SK-N-SH treated with all-trans-retinoic acid at 6 μM for 48 hours (cell line): Measurements from ENCODE around the gene RPRD1B.

ENCODE experiments used
- ATAC-seq: fragments of 200-7000 bp; cut with Tn5 transposase; 3 replicates; pipeline ENCODE4 v1.9.1; 2020; ENCODE audit warnings: mild to moderate bottlenecking, moderate library complexity
- BACH2 ChIP-seq: fragments of 250-450 bp; sonication (Bioruptor Pico); IDR thresholded peaks from 2 replicates; pipeline ENCODE4 v1.9.0; 2021; ENCODE audit warnings: mild to moderate bottlenecking, borderline replicate concordance
- CREB5 ChIP-seq: fragments of 250-450 bp; sonication (Bioruptor Pico); IDR thresholded peaks from 2 replicates; pipeline ENCODE4 v1.5.1; 2020; ENCODE audit warnings: low read depth, mild to moderate bottlenecking, moderate library complexity
- CSRNP3 ChIP-seq: fragments of 250-450 bp; sonication (Bioruptor Pico); IDR thresholded peaks from 2 replicates; pipeline ENCODE4 v1.5.1; 2021; ENCODE audit warnings: mild to moderate bottlenecking, moderate library complexity
- ESRRG ChIP-seq: fragments of 250-450 bp; sonication (Bioruptor Pico); IDR thresholded peaks from 2 replicates; pipeline ENCODE4 v1.6.1; 2021; ENCODE audit warnings: mild to moderate bottlenecking
- GLIS3 ChIP-seq: fragments of 250-450 bp; sonication (Bioruptor Pico); IDR thresholded peaks from 2 replicates; pipeline ENCODE4 v1.5.0; 2020; ENCODE audit warnings: mild to moderate bottlenecking, moderate library complexity
- ISL1 ChIP-seq: fragments of 250-450 bp; sonication (Bioruptor Pico); IDR thresholded peaks from 2 replicates; pipeline ENCODE4 v2.1.2; 2022; ENCODE audit warnings: mild to moderate bottlenecking, moderate library complexity
- OSR1 ChIP-seq: fragments of 250-450 bp; sonication (Bioruptor Pico); IDR thresholded peaks from 2 replicates; pipeline ENCODE4 v1.8.0; 2022; ENCODE audit warnings: moderate library complexity, mild to moderate bottlenecking, inconsistent platforms
- PATZ1 ChIP-seq: fragments of 250-450 bp; sonication (Bioruptor Pico); IDR thresholded peaks from 2 replicates; pipeline ENCODE4 v1.8.0; 2020; ENCODE audit warnings: mild to moderate bottlenecking, moderate library complexity, borderline replicate concordance
- POU6F1 ChIP-seq: fragments of 250-450 bp; sonication (Bioruptor Pico); IDR thresholded peaks from 2 replicates; pipeline ENCODE4 v1.8.0; 2021; ENCODE audit warnings: low read depth, mild to moderate bottlenecking, moderate library complexity, borderline replicate concordance
- PPARA ChIP-seq: fragments of 250-450 bp; sonication (Bioruptor Pico); IDR thresholded peaks from 2 replicates; pipeline ENCODE4 v1.5.0; 2020; ENCODE audit warnings: mild to moderate bottlenecking, borderline replicate concordance
- RARB ChIP-seq: fragments of 250-450 bp; sonication (Bioruptor Pico); IDR thresholded peaks from 2 replicates; pipeline ENCODE4 v1.8.0; 2021; ENCODE audit warnings: mild to moderate bottlenecking, moderate library complexity
- SNAI2 ChIP-seq: fragments of 250-450 bp; sonication (Bioruptor Pico); IDR thresholded peaks from 2 replicates; pipeline ENCODE4 v1.5.0; 2020; ENCODE audit warnings: mild to moderate bottlenecking, moderate library complexity
- TCF4 ChIP-seq: fragments of 250-450 bp; sonication (Bioruptor Pico); IDR thresholded peaks from 2 replicates; pipeline ENCODE4 v1.8.0; 2021; ENCODE audit warnings: mild to moderate bottlenecking, moderate library complexity, borderline replicate concordance
- TOX ChIP-seq: fragments of 250-450 bp; sonication (Bioruptor Pico); IDR thresholded peaks from 2 replicates; pipeline ENCODE4 v1.8.0; 2021; ENCODE audit warnings: mild to moderate bottlenecking, moderate library complexity, borderline replicate concordance
- TSHZ2 ChIP-seq: fragments of 250-450 bp; sonication (Bioruptor Pico); IDR thresholded peaks from 2 replicates; pipeline ENCODE4 v1.5.0; 2020; ENCODE audit warnings: mild to moderate bottlenecking, moderate library complexity
- ZC3H10 ChIP-seq: fragments of 250-450 bp; sonication (Bioruptor Pico); IDR thresholded peaks from 2 replicates; pipeline ENCODE4 v1.5.1; 2021; ENCODE audit warnings: mild to moderate bottlenecking, moderate library complexity
- ZFP3 ChIP-seq: fragments of 250-450 bp; sonication (Bioruptor Pico); IDR thresholded peaks from 2 replicates; pipeline ENCODE4 v1.5.0; 2020; ENCODE audit warnings: mild to moderate bottlenecking, moderate library complexity
- ZFP30 ChIP-seq: fragments of 450-650 bp; formaldehyde crosslinking; IDR thresholded peaks from 2 replicates; pipeline ENCODE4 v1.5.0; 2022; ENCODE audit warnings: mild to moderate bottlenecking, moderate library complexity
- ZNF565 ChIP-seq: fragments of 450-650 bp; formaldehyde crosslinking; conservative IDR thresholded peaks from 2 replicates; pipeline ENCODE4 v1.5.0; 2020; ENCODE audit warnings: low read depth, mild to moderate bottlenecking, moderate library complexity
- ZNF70 ChIP-seq: fragments of 450-650 bp; formaldehyde crosslinking; IDR thresholded peaks from 2 replicates; pipeline ENCODE4 v1.5.0; 2020; ENCODE audit warnings: mild to moderate bottlenecking, moderate library complexity
- ZNF8 ChIP-seq: fragments of 450-650 bp; formaldehyde crosslinking; IDR thresholded peaks from 2 replicates; pipeline ENCODE4 v1.5.0; 2020; ENCODE audit warnings: mild to moderate bottlenecking, moderate library complexity

Gene RPRD1B

GRCh38 chr20:38021087-38021772 lies 12.3 kb upstream of the RPRD1B start:
- no peak for ATAC-seq

GRCh38 chr20:38023181-38024001 lies 10.2 kb upstream of the RPRD1B start:
- ATAC-seq = peak; percentile 73
- TF ChIP-seq RARB (no peak), ZNF565 (CRISPR knock-in tag) (no peak), PATZ1 (no peak), ZNF8 (no peak), SNAI2 (CRISPR knock-in tag) (no peak), CREB5 (CRISPR knock-in tag) (no peak), ZNF70 (CRISPR knock-in tag) (no peak), ZC3H10 (CRISPR knock-in tag) (no peak), ISL1 (CRISPR knock-in tag) (no peak), BACH2 (no peak), ZFP3 (no peak), OSR1 (CRISPR knock-in tag) (no peak), CSRNP3 (CRISPR knock-in tag) (no peak), PPARA (no peak), ESRRG (CRISPR knock-in tag) (no peak), TCF4 (CRISPR knock-in tag) (no peak)
- TF ChIP-seq, all 23 proteins: peak for 0

More at GRCh38 chr20:38021087-38021772, 12.3 kb upstream of the RPRD1B start:
- no peak for TF ChIP-seq PATZ1

- ATAC-seq = no peak
- TF ChIP-seq ESRRG (CRISPR knock-in tag) (no peak), CREB5 (CRISPR knock-in tag) (no peak), TOX (CRISPR knock-in tag) (no peak), ZNF565 (CRISPR knock-in tag) (no peak), OSR1 (CRISPR knock-in tag) (no peak), ZFP30 (no peak), TSHZ2 (no peak), SNAI2 (CRISPR knock-in tag) (no peak), PPARA (no peak), ZNF70 (CRISPR knock-in tag) (no peak), TCF4 (CRISPR knock-in tag) (no peak), POU6F1 (no peak), ISL1 (CRISPR knock-in tag) (no peak), GLIS3 (CRISPR knock-in tag) (no peak), RARB (no peak), ZC3H10 (CRISPR knock-in tag) (no peak), PATZ1 (no peak), BACH2 (no peak)
These were observed 9.1 kb upstream of the RPRD1B start for GRCh38 chr20:38024496-38024895.
